GM10847 (cell line): ENCODE measurements around the gene CDYL.

Experiments used
- POLR2A ChIP-seq: IDR thresholded peaks from 2 replicates; pipeline ENCODE4 v1.6.1; 2011; ENCODE audit not compliant: insufficient read length; ENCODE audit errors: extremely low read depth

Gene CDYL

DNA sequence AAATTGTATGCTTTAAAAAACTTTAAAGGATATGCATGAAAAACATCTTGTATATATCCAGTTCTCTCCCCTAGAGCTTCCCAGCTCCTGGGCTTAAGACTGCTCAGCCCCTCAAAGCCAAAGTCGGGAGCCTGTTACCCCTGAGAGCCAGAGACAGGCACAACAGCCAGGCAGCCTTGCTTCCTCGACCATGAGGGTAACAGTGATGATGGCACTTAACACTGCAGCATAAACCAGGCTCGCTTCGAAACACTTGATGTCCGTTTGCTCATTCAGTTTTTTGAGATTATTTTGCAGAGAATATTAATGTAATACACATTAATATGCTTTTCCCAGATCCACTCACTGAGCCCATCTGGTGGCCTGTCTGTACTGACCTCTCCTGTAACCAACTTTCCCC, 180.4 kb downstream of the CDYL start:
- no peak for TF ChIP-seq POLR2A

DNA sequence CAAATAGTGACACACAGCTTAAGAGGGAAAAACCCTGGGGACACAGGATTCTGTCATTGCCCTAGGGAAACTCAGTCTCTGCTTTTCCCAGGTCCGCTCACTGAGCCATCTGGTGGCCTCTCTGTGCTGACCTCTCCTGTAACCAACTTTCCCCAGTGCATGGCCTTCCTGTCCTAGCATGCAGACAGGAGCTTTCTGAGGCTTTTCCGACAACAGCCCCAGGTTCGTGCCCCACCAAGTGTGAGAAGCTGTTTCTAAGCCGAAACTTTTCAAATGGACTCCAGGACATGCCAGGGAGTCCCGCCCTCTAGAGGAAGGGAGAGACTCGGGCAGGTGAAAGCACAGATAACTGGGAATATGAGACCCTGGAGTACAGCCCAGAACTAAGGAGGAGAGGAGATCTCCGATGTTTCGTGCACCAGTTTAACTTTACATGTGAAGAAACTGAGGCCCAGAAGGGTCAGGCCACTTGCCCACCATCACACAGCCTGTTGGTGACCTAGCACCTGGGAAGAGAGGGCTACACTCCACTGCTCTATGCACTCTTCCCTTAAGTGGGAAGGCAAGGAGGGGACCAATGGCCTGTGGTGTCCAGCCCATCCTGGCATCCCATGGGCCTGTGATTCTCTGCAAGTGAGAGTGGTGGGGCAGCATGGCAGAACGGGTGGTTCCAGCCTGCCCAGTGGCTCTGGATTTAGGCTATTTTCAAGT, 181.5 kb downstream of the CDYL start:
- TF ChIP-seq POLR2A = no peak

- TF ChIP-seq POLR2A = no peak
Measured at GRCh38 chr6:4958624-4959023, 182.4 kb downstream of the CDYL start.

DNA sequence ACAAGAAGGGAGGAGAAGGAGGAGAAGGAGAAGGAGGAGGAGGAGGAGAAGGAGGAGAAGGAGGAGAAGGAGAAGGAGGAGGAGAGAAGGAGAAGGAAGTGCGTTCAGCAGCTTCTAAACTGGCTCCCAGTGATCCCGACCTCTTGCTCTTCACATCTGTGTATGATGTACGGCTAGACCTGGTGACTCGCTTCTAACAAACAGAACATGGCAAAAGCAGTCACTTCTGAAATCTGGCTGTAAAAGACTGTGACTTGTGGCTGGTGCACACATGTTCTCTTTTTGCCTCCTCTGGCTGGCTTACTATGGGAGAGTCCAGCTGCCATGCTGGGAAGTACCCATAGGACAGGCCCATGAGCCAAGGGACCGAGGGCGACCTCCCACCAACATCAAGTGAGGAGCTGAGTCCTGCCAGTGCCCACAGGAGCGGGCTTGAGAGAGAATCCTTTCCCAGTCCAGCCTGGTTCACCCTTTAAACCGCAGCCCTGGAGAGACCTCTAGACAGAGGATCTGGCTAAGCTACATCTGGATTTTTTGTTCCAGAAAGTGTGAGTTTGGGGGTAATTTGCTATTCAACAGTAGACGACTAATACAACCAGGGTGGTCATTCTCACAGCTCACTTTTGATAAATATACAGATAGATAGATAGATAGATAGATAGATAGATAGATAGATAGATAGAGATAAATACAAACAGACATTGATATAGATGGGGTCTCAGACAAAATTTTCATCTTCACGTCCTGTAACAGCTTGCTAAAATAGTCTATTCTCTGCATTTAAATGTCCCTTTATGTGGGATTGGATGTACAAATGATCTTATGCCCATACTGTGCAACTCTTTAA, 185.3 kb downstream of the CDYL start:
- TF ChIP-seq POLR2A = no peak

DNA sequence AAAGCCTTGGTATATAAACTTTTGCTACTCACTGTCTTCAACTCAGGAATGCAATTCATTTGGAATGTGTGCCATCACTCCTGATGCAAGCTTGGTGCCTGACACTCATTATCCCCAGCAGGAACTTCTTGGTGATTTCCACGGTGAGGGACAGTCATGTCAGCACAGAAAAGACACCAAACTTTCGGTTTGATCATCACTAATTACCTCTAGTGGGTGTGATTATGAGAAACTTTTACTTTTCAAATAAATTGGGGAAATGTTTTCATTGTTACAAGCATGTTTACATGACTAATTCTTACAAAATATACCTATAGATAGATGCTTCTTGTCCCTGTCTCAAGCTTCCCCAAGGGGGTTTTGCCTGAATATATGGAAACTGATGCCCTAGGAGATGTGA, 186.7 kb downstream of the CDYL start:
- TF ChIP-seq POLR2A = no peak

DNA sequence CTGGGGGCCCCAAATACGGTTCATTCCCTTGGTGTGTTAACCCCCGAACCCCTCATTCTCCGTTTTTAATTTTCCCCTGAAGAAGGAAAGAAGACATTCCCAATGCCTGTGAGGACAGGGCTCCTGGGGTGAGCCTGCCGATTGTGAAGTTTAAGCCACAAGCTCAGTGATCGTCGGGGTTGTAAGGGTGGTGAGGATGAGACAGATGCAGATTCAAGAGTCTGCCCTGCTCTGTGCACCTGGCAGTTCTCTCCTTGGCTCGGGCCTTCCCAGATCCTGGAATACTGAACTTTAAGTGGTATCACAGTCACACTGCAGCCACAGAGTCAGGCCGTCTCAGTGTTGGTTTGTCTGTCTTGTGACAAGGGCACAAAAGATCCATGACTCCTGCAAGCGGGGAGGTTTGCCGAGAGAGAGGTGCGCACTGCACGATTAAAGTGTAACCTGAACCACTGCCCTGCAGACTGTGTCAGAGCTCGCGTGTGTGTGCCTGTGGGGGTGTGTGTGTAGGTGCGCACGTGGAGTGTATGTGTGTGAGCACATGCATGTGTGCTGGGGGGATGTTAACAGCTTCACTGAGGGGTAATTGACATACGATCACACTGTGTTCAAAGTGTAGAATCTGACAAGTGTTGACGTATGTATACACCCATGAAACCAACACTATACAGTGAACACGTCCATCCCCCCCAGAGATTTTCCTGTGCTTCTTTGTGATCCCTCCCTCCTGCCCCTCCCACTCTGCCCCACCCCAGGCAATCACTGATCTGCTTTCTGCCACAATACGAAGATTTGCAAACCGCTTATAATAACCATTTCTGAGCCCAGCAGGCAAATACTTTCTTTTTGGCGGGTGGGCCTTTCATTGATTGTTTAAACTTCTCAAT, 188.7 kb downstream of the CDYL start:
- no peak for TF ChIP-seq POLR2A

DNA sequence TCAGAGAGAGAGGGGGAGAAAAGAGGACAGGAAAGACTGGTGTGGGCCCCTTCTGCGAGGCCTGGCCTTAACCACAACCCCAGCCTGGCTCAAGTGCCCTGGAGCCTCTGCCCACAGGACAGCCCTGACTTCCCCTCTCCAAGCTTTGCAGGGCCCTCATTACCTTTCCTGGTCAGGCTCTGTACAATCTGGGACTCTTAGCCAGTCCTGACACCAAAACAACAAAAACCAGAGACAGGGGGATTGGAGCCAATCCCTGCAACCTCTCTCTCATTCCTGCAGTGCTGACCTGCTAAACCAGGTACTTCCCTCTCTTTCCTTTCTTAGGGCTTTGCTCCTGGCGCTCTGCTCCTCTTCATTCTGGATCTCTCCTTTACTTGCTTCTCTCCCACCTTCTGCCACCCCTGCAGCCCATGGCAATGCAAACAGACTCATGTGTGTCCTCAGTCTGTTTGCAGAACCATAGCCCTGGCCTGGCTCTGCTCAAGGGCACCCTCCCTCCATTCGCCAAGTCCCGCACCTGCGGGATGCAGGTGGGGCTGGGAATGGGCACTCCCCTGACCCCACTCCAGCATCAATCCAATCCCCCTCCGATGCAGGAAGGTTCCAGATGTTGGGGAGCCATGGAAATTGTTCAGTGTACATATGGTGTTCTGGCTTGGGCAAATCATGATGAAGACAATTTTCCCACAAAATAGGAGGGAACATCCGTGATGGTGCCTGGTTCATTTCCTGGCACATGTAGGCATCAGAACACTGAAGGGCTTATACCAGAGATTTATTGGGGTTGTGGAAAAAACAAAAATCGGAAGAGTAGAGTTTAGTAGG, 189.6 kb downstream of the CDYL start:
- no peak for TF ChIP-seq POLR2A

DNA sequence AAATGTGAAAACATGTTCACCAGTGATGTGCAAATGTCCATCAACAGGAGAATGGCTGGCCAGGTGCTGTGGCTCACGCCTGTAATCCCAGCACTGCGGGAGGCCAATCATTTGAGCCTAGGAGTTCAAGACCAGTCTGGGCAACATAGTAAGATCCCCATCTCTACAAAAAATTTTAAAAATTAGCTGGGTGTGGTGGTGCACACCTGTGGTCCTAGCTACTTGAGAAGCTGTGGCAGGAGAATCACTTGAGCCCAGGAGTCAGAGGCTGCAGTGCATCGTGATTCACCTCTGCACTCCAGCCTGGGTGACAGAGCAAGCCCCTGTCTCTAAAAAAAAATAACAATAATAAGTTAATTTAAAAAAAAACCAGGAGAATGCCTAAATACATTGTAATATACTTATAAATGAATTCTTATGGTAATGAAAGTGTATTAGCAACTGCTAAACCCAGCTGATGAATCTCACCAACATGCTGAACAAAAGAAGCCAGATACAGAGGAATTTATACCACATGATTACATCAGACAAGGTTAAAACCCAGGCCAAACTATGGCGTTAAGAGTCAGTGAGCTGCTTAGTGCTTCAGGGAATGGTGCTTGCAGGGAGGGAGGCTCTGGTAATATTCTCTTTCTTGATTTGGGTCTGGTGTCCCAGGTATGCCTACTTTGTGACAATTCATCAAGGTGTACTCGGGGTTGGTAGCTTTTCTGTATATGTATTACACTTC, 191.3 kb downstream of the CDYL start:
- TF ChIP-seq POLR2A = no peak

GRCh38 chr6:4969609-4970285, 193.5 kb downstream of the CDYL start:
- no peak for TF ChIP-seq POLR2A

DNA sequence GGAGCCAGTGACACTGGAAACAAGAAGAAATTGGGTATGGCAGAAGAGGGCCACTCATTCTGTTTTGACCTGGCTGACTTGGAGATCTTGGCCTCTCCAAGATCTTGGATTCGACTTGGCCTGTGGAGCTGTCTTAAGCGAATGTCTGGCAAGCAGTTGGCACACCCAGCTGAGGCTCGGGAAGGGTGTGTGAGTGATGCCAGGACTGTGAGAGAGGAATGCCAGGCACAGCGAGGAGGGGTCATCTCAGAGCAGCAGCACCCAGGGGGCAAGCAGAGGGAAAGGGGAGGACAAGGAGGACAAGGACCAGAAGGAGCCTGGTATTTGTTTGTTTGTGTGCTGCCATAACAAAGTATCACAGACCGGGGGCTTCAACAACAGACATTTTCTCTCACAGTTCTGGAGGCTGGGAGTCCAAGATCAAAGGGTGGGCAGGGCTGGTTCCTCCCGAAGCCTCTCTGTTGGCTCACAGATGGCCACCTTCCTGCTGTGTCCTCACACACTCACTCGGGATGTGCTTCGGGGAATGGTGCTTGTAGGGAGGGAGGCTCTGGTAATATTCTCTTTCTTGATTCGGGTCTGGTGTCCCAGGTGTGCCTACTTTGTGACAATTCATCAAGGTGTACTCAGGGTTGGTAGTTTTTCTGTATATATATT, 194.7 kb downstream of the CDYL start:
- TF ChIP-seq POLR2A = no peak

DNA sequence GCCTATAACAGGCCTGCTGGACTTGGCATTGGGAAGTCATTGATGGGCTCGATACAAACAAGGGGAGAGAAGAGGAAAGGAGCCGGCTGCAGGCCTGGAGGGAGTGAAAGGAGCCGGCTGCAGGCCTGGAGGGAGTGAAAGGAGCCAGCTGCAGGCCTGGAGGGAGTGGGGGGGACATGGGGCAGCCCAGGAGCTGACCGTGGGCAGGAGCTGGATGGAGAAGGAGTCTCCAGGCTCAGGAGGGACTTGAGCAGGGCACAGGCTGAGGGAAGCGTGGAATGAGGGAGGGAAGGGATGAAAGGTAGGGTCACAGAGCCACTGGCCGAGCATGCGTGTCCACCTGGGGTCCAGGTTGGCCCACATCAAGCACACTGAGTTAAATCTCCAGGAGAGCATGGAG, 195.6 kb downstream of the CDYL start:
- TF ChIP-seq POLR2A = no peak

GRCh38 chr6:4972438-4972837, 196.2 kb downstream of the CDYL start:
- no peak for TF ChIP-seq POLR2A

DNA sequence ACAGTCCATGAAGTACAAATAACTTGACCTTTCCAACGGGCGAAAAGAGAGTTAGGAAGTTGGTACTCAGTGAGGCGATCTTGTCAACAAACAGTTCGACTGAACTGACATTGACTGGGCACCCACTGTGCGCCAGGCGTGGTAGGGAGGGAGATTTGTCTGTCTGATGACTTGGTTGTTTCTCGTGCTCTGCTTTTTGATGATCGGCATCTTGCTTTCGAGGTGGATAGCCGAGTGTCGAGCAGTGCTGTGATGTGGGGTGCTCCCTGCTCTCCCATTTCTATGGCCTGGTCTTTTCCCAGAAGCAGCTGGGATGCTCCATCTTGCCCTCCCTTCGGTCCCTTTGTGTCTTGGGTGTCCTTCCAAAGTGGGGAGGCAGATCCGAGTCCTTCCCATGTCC, 197.2 kb downstream of the CDYL start:
- no peak for TF ChIP-seq POLR2A
